ENCODE measurements around the gene MISP.

MISP gene

DNA sequence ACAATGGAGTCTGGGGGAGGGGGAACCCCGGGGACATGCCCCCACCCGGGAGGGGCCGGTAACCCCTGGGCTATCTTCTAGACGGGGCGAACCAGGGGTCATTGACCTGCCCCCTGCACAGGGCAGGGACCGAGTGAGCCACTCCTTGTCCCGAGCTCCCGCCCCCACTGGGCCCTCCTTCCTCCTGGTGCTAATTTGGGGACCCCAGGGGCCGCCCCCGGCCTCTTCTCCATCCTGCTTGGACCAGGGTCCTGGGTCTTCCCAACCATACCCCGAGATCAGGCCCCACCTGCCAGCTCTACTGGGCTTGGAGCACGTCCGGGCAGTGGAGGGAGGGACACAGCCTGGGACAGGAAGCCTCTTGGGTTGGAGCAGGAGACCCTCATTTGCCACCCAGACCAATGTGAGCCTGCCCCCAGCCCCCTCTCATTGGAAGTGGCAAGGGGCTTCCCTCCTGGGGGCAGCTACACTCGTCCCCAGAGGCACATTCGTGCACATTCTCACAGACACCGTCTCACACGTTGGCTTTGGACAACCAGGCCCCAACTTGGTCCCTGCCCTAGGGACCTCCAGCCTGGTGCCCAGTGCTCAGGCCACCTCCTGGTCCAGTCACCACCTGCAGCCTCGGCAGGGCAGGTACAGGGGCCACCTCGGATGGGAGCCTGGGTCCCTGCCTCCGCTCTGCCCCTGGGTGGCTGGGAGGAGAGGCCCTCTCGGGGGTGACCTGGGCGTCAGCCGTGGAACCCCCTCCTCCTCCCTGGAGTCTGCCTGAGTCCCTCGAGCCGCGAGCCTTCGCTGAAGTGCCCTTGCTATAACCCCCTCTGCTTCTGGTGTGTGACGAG is 3.3 kb upstream of the MISP start:
- no peak for DNase-seq

GRCh38 chr19:748274-748598 is 2.7 kb upstream of the MISP start:
- no peak for DNase-seq

DNA sequence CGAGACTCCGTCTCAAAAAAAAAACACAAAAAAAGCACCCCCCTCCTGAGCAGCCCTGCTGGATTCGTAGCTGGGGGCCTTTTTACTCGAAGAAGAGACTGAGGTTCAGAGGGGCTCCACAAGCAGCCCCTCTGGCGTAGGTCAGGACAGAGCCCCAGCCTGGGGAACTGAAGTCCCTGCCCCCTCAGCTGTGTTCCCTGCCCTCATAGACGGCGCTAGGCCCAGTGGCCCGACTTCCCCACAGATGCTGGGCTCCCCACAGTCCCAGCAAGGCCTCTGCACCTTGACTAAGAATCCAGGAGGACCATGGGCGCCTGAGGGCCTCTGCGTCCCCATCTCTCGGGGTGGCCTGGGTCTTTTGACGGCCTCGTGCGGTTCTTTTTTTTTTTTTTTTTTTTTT is 1.1 kb upstream of the MISP start:
- DNase-seq: no peak

- DNase-seq: peak; percentile 38
Measured at GRCh38 chr19:751501-752341, 809 bp downstream of the MISP start.

GRCh38 chr19:752652-753517 is 2.0 kb downstream of the MISP start:
- DNase-seq: peak; percentile 86

- no peak for DNase-seq
Measured at GRCh38 chr19:754530-754929, 3.6 kb downstream of the MISP start.

DNA sequence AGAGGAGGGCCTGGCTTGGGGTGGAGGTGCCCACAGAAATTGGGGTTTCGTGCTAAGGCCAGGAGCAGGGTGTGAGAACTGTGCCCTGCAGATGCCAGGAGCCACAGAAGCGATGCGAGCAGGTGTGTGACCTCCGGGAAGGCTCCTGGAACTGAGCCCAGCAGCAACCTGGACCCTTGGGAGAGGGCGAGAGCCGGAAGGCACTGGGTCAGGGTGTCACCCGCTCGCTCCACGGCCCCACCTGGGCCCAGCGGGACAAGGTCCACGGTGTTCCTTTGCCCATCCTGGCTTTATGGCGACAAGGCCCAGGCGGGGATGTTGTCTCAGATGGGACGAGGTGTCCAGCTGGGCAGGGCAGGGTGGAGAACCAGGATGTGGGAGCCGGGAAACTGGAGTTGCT is 4.2 kb downstream of the MISP start:
- DNase-seq: no peak

DNA sequence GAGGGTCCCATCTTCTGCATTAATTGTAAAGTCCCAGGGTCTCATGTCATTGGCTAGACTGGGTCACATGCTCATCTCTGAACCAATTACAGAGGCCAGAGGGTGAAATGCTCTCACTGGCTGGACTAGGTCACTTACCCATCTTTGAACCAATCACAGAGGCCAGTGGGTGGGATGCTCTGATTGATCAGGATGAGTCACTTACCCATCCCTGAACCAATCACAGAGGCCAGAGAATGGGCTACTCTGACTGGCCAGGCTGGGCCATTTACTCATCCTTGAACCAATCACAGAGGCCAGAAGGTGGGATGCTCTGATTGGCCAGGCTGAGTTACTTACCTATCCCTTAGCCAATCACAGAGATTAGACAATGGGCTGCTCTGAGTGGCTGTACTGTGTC is 5.3 kb downstream of the MISP start:
- peak; percentile 67 for DNase-seq

GRCh38 chr19:756821-757688 is 6.1 kb downstream of the MISP start:
- no peak for DNase-seq

DNA sequence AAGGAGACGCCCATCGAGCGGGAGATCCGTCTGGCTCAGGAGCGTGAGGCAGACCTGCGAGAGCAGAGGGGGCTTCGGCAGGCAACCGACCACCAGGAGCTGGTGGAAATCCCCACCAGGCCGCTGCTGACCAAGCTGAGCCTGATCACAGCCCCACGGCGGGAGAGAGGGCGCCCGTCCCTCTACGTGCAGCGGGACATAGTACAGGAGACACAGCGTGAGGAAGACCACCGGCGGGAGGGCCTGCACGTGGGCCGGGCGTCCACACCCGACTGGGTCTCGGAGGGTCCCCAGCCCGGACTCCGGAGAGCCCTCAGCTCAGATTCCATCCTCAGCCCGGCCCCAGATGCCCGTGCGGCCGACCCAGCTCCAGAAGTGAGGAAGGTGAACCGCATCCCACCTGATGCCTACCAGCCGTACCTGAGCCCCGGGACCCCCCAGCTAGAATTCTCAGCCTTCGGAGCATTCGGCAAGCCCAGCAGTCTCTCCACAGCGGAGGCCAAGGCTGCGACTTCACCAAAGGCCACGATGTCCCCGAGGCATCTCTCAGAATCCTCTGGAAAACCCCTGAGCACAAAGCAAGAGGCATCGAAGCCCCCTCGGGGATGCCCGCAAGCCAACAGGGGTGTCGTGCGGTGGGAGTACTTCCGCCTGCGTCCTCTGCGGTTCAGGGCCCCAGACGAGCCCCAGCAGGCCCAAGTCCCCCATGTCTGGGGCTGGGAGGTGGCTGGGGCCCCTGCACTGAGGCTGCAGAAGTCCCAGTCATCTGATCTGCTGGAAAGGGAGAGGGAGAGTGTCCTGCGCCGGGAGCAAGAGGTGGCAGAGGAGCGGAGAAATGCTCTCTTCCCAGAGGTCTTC is 7.1 kb downstream of the MISP start:
- no peak for DNase-seq

DNA sequence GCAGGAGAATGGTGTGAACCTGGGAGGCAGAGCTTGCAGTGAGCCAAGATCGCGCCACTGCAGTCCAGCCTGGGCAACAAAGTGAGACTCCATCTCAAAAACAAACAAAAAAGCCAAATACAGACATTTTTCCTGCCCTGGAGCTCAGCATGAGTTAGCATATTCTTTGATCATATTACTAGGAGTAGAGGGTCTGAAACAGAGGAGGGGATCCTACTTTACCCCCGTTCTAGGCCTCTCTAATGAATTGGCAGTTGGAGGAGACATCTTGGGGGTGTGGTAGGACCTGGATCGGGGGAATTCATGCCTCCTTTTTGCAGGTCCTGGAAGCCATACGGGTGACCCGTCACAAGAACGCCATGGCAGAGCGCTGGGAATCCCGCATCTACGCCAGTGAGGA is 12.3 kb downstream of the MISP start:
- DNase-seq: no peak

- no peak for DNase-seq
Measured at GRCh38 chr19:763869-764268, 13.0 kb downstream of the MISP start.

DNA sequence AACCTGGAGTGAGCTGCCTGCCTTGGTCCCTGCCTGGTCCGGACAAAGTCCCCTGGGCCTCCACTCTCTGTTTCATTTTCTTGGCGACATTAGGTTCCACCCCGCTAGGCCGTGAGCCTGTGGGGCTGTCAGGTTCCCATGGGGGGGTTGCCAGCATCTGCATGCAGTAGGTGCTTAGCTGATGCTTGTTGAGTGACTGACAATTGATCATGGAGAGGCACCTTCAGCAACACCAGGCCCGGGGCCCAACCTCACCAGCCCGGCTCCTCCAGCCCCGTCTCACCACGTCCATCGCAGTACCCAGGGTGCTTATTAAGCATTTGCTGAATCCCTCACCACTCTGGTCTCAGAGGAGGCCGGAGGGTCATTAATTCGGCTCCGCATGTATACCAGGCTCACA is 13.4 kb downstream of the MISP start:
- no peak for DNase-seq

- no peak for DNase-seq
Measured at GRCh38 chr19:765179-765738, 14.3 kb downstream of the MISP start.

GRCh38 chr19:768424-768823 is 17.5 kb downstream of the MISP start:
- no peak for DNase-seq

DNA sequence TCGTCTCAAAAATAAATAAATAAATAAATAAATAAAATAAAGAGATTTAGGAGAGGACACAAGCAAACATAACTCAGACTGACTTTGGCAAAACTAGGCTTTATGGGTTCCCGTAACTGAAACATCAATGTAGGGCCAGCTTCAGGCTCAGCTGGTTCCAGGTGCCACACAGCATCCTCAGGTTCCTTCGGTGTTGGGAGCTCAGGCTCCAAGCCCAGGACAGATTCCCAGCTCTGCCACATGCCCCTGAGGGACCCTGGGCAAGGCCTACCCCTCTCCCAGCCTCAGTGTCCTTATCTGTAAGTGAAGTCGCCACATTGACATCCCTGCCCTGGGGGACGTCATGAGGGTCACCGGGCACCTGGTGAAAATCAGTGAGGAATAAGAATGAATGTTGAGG is 18.7 kb downstream of the MISP start:
- DNase-seq: no peak

- DNase-seq: peak; percentile 75
Measured at GRCh38 chr19:771332-771785, 20.4 kb downstream of the MISP start.

DNA sequence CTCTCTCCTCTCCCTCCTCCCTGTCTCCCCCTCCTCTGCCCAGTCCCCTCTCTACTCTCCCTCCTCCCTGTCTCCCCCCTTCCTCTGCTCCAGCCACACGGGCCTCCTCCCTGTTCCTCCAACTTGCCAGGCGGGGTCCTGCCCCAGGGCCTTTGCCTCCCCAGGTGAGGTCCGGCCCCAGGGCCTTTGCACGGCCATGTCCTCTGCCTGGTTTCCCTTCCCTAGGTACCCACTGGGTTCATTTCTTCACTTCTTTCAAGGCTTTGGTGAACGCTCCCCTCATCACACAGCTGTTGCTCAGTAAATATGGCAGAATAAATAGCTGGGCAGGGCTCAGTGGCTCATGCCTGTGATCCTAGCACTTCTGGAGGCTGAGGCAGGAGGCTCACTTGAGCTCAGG is 21.2 kb downstream of the MISP start:
- DNase-seq: no peak

DNA sequence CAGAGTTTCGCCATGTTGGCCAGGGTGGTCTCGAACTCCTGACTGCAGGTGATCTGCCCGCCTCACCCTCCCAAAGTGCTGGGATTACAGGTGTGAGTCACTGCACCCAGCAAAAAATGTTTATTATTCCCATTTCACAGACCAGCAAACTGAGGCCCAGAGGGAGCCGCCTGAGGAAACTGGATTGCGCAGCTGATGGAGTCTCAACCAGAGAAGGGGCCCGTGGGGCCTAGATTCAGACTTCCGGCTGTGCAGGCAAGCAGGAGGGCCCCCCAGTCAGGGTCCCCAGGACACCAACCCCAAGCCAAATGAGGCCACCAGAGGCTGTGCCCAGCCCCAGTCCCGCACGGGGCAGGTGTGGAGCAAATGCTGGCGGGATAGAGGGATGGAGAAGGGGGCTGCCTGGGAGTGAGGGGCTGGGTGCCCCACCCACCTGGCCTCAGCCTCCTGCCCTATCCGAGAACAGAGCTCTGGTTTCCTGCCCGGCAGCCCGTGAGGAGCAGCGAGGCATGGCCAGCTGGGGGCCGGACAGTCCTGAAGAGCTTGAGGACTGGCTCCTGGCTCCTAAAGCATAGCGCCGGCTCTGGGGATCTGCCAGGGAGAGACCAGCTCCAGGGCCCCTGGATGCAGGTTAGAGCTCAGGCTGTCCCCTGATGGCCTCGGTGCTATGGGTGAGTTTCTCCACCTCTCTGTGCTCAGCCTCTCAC is 22.0 kb downstream of the MISP start:
- DNase-seq: no peak

- no peak for DNase-seq
Measured at GRCh38 chr19:776549-776948, 25.6 kb downstream of the MISP start.

All from NCI-H69 (cell line).